Ovary (tissue), 9 donors: ENCODE results near the gene LIN37. TPM values are rescaled to one million over a fixed set of nuclear protein-coding genes. Genes with fewer than 3 reads are reported as not detected.

ENCODE experiments used
- DNase-seq, 5 donors: peaks; one replicate each; pipeline ENCODE4 v3.0.0-alpha.2; 2019 to 2020
- H3K27ac ChIP-seq, 2 donors: fragments of 200-600 bp; one replicate each; pipeline versions ENCODE4 v1.5.1 to v1.8.0; 2019 to 2022
- H3K27me3 ChIP-seq: fragments of 200-600 bp; one replicate; pipeline ENCODE4 v1.8.0; 2022
- H3K36me3 ChIP-seq: fragments of 200-600 bp; sonication (generic); one replicate; pipeline ENCODE4 v1.5.1; 2019
- H3K4me1 ChIP-seq: one replicate; pipeline ENCODE4 v1.8.1; 2013; ENCODE audit warnings: mild to moderate bottlenecking, moderate library complexity; ENCODE audit not compliant: insufficient read depth
- H3K4me3 ChIP-seq: fragments of 200-600 bp; sonication (generic); one replicate; pipeline ENCODE4 v1.5.1; 2017
- H3K9me3 ChIP-seq, 2 donors: fragments of 200-600 bp in 1 of 2; sonication (generic) in 1 of 2; one replicate each; pipeline versions ENCODE4 v1.5.1 to v1.8.1; 2013 to 2019; ENCODE audit warnings: mild to moderate bottlenecking in 1 of 2, moderate library complexity in 1 of 2
- EP300 ChIP-seq: sonication (generic); formaldehyde crosslinking; IDR thresholded peaks from one replicate; pipeline ENCODE4 v1.6.1; 2017; ENCODE audit warnings: antibody characterized with exemption
- POLR2A ChIP-seq: fragments of 450-650 bp; IDR thresholded peaks from one replicate; pipeline ENCODE4 v1.6.1; 2017; ENCODE audit warnings: antibody characterized with exemption, mild to moderate bottlenecking, moderate library complexity
- WGBS, 3 donors: extraction: QIAGEN DNeasy Blood & Tissue Kit in 1 of 3; methylation state at CpG; one replicate each; pipeline versions ENCODE4 v1.1.5 to v1.1.7; 2013 to 2017; 5-methylcytosine and 5-hydroxymethylcytosine counted together
- intact Hi-C, 4 donors: fragments of 100-400 bp; cut with DNase I; formaldehyde crosslinking; loops; one replicate each; pipeline versions ENCODE4 v1.11.0 to v1.15.1; 2022 to 2023
- polyA plus RNA-seq, 2 donors: library from polyadenylated mRNA; stranded (reverse); fragments of 200-250 nt in 1 of 2; fragments of 350-450 nt in 1 of 2; fragmentation: Illumina TruSeq in 1 of 2; extraction: RNeasy Lipid Tissue Mini Kit (QIAGEN cat#74804) in 1 of 2; gene quantifications; one replicate each; pipeline ENCODE4 v1.2.3, GENCODE V29; 2013 to 2014
- total RNA-seq, 7 donors: library from RNA; depleted of rRNA in 2 of 7; stranded (reverse); fragments of >200 nt in 2 of 7; fragmentation: NEBNext Ultra II Directional in 3 of 7; extraction: Animal tissue kit (Norgen Biotek cat#: 25700) in 3 of 7; gene quantifications; one replicate each; pipeline versions ENCODE4 v1.1.0 to v1.2.4, GENCODE V29; 2016 to 2023
- TF ChIP-seq, protein P1 (sequence below), 3 donors: fragments of 450-650 bp in 2 of 3; fragments of 200-600 bp in 1 of 3; IDR thresholded peaks; one replicate each; pipeline versions ENCODE4 v1.5.1 to v1.8.0; 2016 to 2022; ENCODE audit warnings: antibody characterized with exemption in 3 of 3, mild to moderate bottlenecking in 1 of 3
- donor health status: DM: no; HTN: no; CAD: no; lungs with moderate emphysema.
- donor health status: DM: no; HTN: no; CAD: no.
- donor health status: Bipolar disorder and iron deficiency.
- donor health status: DM: yes; HTN: yes; CAD: no.
- donor health status: DM: no; HTN: no; CAD: no.
- donor health status: DM: yes; HTN: yes; CAD: no.

LIN37 gene
- total and polyA plus RNA-seq, 9 donors, result 9.8 to 25.6 (median 19.1) TPM

DNA sequence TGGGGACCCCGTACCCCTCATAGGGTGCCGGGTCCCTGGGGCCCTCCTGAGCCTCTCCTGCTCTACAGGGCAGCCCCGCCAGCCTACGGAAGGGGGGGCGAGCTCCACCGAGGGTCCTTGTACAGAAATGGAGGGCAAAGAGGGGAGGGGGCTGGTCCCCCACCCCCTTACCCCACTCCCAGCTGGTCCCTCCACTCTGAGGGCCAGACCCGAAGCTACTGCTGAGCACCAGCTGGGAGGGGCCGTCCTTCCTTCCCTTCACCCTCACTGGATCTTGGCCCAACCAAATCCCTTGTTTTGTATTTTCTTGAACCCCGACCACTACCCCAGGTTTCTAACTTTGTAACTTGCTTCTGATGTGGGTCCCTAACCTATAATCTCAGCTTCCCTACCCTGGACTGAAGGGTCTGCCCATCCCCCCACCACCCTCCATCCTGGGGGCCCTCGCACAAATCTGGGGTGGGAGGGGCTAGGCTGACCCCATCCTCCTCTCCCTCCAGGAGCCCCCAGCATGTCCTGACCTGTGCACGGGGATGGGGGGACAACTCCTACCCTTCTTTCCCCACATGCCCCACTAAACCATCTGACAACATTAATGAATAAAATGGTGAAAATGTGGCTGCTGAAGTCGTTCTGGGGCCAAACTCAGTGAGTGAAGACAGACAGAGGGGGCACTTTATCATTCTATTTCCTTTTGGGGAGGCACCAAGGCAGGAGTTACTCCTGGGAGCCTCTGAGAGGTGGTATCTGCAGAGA is 40.0 kb downstream of the LIN37 start:
- no peak for DNase-seq
- intact Hi-C loops, result loop anchor here in 1 of 4 donors (10.0 kb wide), 1 partner anchor 136 kb away; no protein-coding TSS in a partner anchor
- no peak for TF ChIP-seq EP300
- TF ChIP-seq, protein P1, sequence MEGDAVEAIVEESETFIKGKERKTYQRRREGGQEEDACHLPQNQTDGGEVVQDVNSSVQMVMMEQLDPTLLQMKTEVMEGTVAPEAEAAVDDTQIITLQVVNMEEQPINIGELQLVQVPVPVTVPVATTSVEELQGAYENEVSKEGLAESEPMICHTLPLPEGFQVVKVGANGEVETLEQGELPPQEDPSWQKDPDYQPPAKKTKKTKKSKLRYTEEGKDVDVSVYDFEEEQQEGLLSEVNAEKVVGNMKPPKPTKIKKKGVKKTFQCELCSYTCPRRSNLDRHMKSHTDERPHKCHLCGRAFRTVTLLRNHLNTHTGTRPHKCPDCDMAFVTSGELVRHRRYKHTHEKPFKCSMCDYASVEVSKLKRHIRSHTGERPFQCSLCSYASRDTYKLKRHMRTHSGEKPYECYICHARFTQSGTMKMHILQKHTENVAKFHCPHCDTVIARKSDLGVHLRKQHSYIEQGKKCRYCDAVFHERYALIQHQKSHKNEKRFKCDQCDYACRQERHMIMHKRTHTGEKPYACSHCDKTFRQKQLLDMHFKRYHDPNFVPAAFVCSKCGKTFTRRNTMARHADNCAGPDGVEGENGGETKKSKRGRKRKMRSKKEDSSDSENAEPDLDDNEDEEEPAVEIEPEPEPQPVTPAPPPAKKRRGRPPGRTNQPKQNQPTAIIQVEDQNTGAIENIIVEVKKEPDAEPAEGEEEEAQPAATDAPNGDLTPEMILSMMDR (IDR thresholded peaks at IDR 0.05), result no peak
- no peak for TF ChIP-seq POLR2A
- Histone ChIP-seq H3K27me3 (no peaks in the 10 kb centered on the region), H3K4me3 (no peak overlapping the region), H3K4me1 (no peaks in the 10 kb centered on the region), H3K9me3 (no peaks in the 10 kb centered on the region), H3K27ac (no peak overlapping the region), H3K36me3 (no peaks in the 10 kb centered on the region)
- 70 to 75% (median 74%) methylated on average over 11 to 12 of the region's 12 CpGs for WGBS, 3 donors

DNA sequence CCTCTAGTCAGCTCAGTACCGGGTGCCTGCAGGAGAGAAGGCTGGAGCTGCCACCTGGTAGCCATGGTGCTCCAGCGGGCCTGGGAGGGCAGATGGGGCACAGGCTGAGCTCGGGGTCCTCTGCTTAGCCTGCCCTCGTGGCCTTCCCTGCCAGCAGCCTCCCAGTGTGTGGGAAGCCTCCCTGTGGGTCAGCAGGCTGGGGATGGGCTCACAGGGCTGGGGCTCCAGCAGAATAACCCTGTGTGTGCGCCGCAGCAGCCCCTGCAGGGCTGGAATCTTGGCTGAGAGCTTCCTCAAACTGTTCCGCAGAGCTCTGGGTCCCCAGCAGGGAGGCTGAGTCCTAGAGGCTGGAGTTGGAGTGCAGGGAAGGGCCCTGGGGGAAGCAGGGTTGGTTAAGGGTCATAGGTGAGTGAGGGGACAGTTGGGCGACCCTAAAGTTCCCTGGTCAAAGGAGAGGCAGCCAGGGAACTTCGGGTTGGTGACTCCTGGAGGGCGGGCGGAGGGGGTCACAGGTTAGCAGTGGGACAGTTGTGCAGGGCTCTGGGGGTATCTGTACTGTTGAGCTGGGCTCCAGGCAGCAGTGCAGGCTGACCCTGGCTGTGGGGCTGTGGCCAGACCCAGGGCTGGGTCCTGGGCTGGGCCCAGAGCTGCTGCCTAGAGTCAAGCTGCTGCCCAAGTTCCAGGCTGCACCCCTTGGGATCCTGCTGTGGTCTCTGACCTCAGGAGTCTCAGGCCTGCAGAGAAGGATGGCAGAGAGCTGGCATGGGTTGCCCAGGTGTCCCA is 41.0 kb downstream of the LIN37 start:
- no peaks in the 10 kb centered on the region for H3K9me3 ChIP-seq
- no peak for TF ChIP-seq POLR2A
- TF ChIP-seq EP300, result no peak
- TF ChIP-seq, protein P1 (IDR thresholded peaks at IDR 0.05), result no peak
- no peaks in the 10 kb centered on the region for H3K36me3 ChIP-seq
- H3K27me3 ChIP-seq, result no peaks in the 10 kb centered on the region
- DNase-seq, result no peak
- WGBS, 3 donors, result 72 to 90% (median 83%) methylated on average over 7 to 11 of the region's 11 CpGs
- intact Hi-C loops, result loop anchor here in 1 of 4 donors (10.0 kb wide), 1 partner anchor 135 kb away; no protein-coding TSS in a partner anchor
- H3K4me1 ChIP-seq, result no peaks in the 10 kb centered on the region
- no peak overlapping the region for H3K27ac ChIP-seq
- no peak overlapping the region for H3K4me3 ChIP-seq

DNA sequence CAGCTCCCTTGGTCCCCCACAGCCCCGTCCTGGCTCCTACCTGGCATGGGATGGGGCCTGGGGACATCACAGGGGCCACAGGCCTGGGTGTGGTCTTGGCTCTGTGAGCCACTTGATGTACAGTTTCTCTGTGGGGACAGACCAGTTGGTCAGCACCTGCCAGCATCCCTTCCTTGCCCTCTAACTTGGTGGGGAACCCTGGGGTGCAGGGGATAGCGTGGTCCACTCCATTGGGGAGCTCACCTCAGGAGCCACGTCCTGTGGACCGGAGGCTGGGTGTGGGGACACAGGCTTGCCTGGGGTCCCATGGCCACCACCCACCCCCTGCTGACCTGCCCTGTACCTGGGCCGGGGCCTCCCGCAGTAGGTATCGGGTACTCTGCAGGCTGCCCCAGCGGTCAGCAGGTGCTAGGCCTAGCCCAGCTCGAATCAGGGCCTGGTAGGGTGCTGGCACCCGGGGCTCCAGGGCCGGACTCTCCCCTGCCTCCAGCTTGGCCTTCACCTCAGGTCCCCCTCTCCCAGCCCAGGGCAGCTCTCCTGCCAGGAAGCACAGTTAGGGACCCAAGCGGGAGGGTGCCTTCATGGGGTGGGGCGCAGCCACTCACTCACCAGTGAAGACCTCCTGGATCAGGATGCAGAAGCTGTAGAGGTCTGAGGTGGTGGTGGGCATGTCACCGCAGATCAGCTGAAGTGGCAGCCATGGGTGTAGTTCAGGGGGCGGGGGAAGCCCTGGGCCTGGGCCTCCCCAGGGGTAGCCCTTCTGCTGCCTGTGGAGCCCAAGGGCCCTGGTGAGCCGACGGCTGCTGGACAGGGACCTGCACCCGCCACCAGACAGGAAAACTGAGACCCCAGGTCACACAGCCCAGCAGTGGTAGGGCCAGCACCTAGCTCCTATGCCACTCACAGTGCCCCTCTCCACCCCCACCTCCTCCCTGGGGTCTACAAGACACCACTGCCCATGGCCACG is 41.9 kb downstream of the LIN37 start:
- intact Hi-C loops, result loop anchor here in 1 of 4 donors (10.0 kb wide), 1 partner anchor 135 kb away; no protein-coding TSS in a partner anchor
- H3K4me1 ChIP-seq, result no peaks in the 10 kb centered on the region
- DNase-seq, result no peak
- no peaks in the 10 kb centered on the region for H3K27me3 ChIP-seq
- H3K27ac ChIP-seq, result no peak overlapping the region
- no peak overlapping the region for H3K4me3 ChIP-seq
- no peak for TF ChIP-seq EP300
- TF ChIP-seq, protein P1 (IDR thresholded peaks at IDR 0.05), result no peak
- TF ChIP-seq POLR2A, result no peak
- H3K36me3 ChIP-seq, result no peaks in the 10 kb centered on the region
- H3K9me3 ChIP-seq, result no peaks in the 10 kb centered on the region
- 78 to 79% (median 79%) methylated on average over 15 to 19 of the region's 19 CpGs for WGBS, 3 donors
